Esophagus squamous epithelium (tissue), 4 donors: ENCODE measurements around the gene SLC39A3.

Experiments
- CTCF ChIP-seq, 6 experiments: fragments of 450-650 bp in 4 of 6; fragments of 200-600 bp in 2 of 6; sonication (generic) in 2 of 6; IDR thresholded peaks; one replicate each; pipeline ENCODE4 v1.5.1; 2016 to 2019; ENCODE audit warnings: antibody characterized with exemption in 6 of 6, mild to moderate bottlenecking in 4 of 6, moderate library complexity in 4 of 6
- POLR2A ChIP-seq, 4 donors: fragments of 450-650 bp; IDR thresholded peaks; one replicate each; pipeline ENCODE4 v1.6.1; 2017; ENCODE audit warnings: antibody characterized with exemption in 4 of 4, mild to moderate bottlenecking in 4 of 4, moderate library complexity in 3 of 4

GRCh38 chr19:2743099-2743498 is 3.3 kb upstream of the SLC39A3 start:
- TF ChIP-seq POLR2A (IDR thresholded peaks at IDR 0.05) (no peak), CTCF (IDR thresholded peaks at IDR 0.05) (no peak)
